Smooth muscle cell (in vitro differentiated cells): ENCODE results near the gene MICU1. TPM values are rescaled to one million over a fixed set of nuclear protein-coding genes. Genes with fewer than 3 reads are reported as not detected.

Experiments used
- DNase-seq: peaks from one replicate; lab custom pipeline; 2025; ENCODE audit not compliant: unreplicated experiment; lab: John Stamatoyannopoulos, UW
- H2AFZ ChIP-seq: fragments of 200-600 bp; sonication (generic); 2 replicates; pipeline ENCODE4 v1.6.0; 2016; ENCODE audit warnings: antibody characterized with exemption, low read depth, mild to moderate bottlenecking
- H3F3A ChIP-seq: fragments of 200-600 bp; sonication (generic); 2 replicates; pipeline ENCODE4 v1.6.0; 2017; ENCODE audit warnings: antibody characterized with exemption, low read depth
- H3K27ac ChIP-seq: fragments of 200-600 bp; sonication (generic); 2 replicates; pipeline ENCODE4 v1.5.1; 2016; ENCODE audit warnings: low read depth, mild to moderate bottlenecking
- H3K27me3 ChIP-seq: fragments of 200-600 bp; sonication (generic); 2 replicates; pipeline ENCODE4 v1.6.1; 2016; ENCODE audit warnings: low read depth, mild to moderate bottlenecking
- H3K36me3 ChIP-seq: fragments of 200-600 bp; sonication (generic); 2 replicates; pipeline ENCODE4 v1.5.1; 2016; ENCODE audit warnings: low read depth
- H3K4me1 ChIP-seq: fragments of 200-600 bp; sonication (generic); 2 replicates; pipeline ENCODE4 v1.5.1; 2016; ENCODE audit warnings: low read depth
- H3K4me2 ChIP-seq: fragments of 200-600 bp; sonication (generic); 2 replicates; pipeline ENCODE4 v1.6.0; 2016; ENCODE audit warnings: mild to moderate bottlenecking
- H3K4me3 ChIP-seq: fragments of 200-600 bp; sonication (generic); 2 replicates; pipeline ENCODE4 v1.5.1; 2016; ENCODE audit warnings: mild to moderate bottlenecking
- H3K79me2 ChIP-seq: fragments of 200-600 bp; sonication (generic); 2 replicates; pipeline ENCODE4 v1.6.0; 2016; ENCODE audit warnings: low read depth, mild to moderate bottlenecking
- H3K9ac ChIP-seq: fragments of 200-600 bp; sonication (generic); 2 replicates; pipeline ENCODE4 v1.6.0; 2016; ENCODE audit warnings: low read depth
- H3K9me3 ChIP-seq: fragments of 200-600 bp; sonication (generic); replicated peaks from 2 replicates; pipeline ENCODE4 v1.5.1; 2016; ENCODE audit warnings: low read depth
- H4K20me1 ChIP-seq: fragments of 200-600 bp; sonication (generic); 2 replicates; pipeline ENCODE4 v1.6.0; 2016; ENCODE audit warnings: low read depth
- WGBS: methylation state at CpG from one replicate; pipeline ENCODE4 v1.1.7; 2016; ENCODE audit warnings: low lambda C conversion rate; 5-methylcytosine and 5-hydroxymethylcytosine counted together
- polyA plus RNA-seq: library from polyadenylated mRNA; unstranded; fragments of >200 nt; fragmentation: Nextera tagmentation; extraction: Ambion mirVana; gene quantifications from 2 replicates; pipeline ENCODE4 v1.2.1, GENCODE V29; 2016
- total RNA-seq: library from RNA; depleted of rRNA; stranded (reverse); fragments of >200 nt; gene quantifications from 2 replicates; pipeline ENCODE4 v1.2.3, GENCODE V29; 2014
- TF ChIP-seq, protein P1 (sequence below): fragments of 200-600 bp; sonication (generic); IDR thresholded peaks from 2 replicates; pipeline ENCODE4 v1.5.1; 2017; ENCODE audit warnings: borderline replicate concordance, mild to moderate bottlenecking, antibody characterized with exemption; ENCODE audit not compliant: insufficient read depth, poor library complexity, severe bottlenecking

The MICU1 gene
- total and polyA plus RNA-seq, 2 experiments from 2014 or later, result 35.0 to 35.1 TPM

DNA sequence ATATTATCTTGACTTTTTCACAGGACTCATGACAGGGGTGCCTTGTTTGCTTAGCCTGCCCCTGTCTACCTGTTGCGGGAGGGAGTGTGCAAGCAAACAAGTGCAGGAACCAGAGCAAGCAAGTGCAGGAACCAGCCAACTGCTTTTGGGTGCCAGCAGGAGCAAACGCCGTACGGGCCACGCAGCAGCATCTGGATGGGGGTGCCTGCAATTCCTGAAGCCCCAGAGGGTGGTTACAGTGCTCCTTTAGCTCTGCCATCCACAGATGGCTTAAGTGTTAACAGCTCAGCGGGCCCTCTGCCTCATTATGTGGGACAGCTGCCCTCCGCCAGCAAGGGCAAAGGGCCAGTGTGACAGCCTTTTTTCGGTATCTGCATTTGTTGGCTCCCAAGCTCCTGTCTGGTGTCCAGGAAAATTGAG lies 83.5 kb downstream of the MICU1 start:
- DNase-seq, result no peak
- H3F3A ChIP-seq, result no peaks in the 10 kb centered on the region
- no peaks in the 10 kb centered on the region for H3K4me1 ChIP-seq
- H3K4me2 ChIP-seq, result no peak overlapping the region
- no peaks in the 10 kb centered on the region for H3K79me2 ChIP-seq
- TF ChIP-seq, protein P1, sequence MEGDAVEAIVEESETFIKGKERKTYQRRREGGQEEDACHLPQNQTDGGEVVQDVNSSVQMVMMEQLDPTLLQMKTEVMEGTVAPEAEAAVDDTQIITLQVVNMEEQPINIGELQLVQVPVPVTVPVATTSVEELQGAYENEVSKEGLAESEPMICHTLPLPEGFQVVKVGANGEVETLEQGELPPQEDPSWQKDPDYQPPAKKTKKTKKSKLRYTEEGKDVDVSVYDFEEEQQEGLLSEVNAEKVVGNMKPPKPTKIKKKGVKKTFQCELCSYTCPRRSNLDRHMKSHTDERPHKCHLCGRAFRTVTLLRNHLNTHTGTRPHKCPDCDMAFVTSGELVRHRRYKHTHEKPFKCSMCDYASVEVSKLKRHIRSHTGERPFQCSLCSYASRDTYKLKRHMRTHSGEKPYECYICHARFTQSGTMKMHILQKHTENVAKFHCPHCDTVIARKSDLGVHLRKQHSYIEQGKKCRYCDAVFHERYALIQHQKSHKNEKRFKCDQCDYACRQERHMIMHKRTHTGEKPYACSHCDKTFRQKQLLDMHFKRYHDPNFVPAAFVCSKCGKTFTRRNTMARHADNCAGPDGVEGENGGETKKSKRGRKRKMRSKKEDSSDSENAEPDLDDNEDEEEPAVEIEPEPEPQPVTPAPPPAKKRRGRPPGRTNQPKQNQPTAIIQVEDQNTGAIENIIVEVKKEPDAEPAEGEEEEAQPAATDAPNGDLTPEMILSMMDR, result no peak
- H3K9ac ChIP-seq, result no peak overlapping the region
- no peaks in the 10 kb centered on the region for H3K36me3 ChIP-seq
- H3K4me3 ChIP-seq, result no peak overlapping the region
- no peak overlapping the region for H2AFZ ChIP-seq
- H3K27ac ChIP-seq, result no peak overlapping the region
- no peaks in the 10 kb centered on the region for H3K9me3 ChIP-seq
- no peaks in the 10 kb centered on the region for H4K20me1 ChIP-seq
- H3K27me3 ChIP-seq, result no peaks in the 10 kb centered on the region
- 98% methylated on average over 8 of the region's 8 CpGs for WGBS

DNA sequence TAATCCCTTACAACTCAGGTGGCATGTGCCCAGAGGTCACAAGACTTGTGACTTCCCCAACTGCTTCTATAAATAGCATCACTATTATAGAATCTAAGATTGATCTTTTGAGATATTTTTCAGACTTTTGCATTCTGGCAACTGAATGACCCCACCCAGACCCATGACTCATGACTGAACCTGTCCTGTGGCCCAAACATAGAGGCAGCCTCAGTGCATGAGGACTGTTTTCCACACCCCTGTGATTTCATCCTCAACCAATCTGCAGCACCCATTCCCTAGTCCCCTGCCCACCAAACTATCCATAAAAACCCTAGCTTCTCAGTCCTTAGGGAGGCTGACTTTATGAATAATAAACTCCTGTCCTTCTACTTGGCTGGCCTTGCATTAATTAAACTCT lies 84.5 kb downstream of the MICU1 start:
- no peaks in the 10 kb centered on the region for H4K20me1 ChIP-seq
- no peak overlapping the region for H3K27ac ChIP-seq
- no peaks in the 10 kb centered on the region for H3K79me2 ChIP-seq
- H2AFZ ChIP-seq, result no peak overlapping the region
- no peak overlapping the region for H3K9ac ChIP-seq
- no peaks in the 10 kb centered on the region for H3K36me3 ChIP-seq
- H3K4me2 ChIP-seq, result no peak overlapping the region
- H3K4me1 ChIP-seq, result no peaks in the 10 kb centered on the region
- no peaks in the 10 kb centered on the region for H3K27me3 ChIP-seq
- H3K9me3 ChIP-seq, result no peaks in the 10 kb centered on the region
- DNase-seq, result no peak
- TF ChIP-seq, protein P1, result no peak
- H3F3A ChIP-seq, result no peaks in the 10 kb centered on the region
- H3K4me3 ChIP-seq, result no peak overlapping the region

DNA sequence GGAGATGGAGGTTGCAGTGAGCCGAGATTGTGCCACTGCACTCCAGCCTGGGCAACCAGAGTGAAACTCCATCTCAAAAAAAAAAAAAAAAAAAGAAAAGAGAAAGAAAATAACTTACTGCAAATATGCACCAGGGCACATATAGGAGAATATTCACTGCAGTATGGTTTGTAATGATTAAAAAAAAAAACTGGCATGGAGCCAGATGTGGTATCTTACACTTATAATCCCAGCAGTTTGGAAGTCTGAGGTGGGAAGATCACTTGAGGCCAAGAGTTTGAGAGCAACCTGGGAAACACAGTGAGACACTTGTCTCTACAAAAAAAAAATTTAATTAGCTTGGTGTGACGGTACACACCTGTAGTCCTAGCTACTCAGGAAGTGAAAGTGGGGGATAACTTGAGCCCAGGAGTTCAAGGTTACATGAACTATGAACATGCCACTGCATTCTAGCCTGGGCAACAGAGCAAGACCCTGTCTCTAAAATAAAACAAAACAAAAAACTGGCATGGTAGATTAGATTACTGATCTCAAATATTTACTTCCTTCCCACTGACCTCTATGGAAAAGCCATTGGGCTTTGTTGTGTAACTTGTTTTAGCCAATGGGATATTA lies 85.6 kb downstream of the MICU1 start:
- no peak overlapping the region for H3K4me3 ChIP-seq
- no peak for DNase-seq
- no peak overlapping the region for H2AFZ ChIP-seq
- 100% methylated on average over 1 of the region's 2 CpGs for WGBS
- no peaks in the 10 kb centered on the region for H3K79me2 ChIP-seq
- no peak overlapping the region for H3K4me2 ChIP-seq
- H3K9me3 ChIP-seq, result no peaks in the 10 kb centered on the region
- no peak overlapping the region for H3K27ac ChIP-seq
- H3K9ac ChIP-seq, result no peak overlapping the region
- no peaks in the 10 kb centered on the region for H3F3A ChIP-seq
- TF ChIP-seq, protein P1, result no peak
- no peaks in the 10 kb centered on the region for H4K20me1 ChIP-seq
- no peaks in the 10 kb centered on the region for H3K4me1 ChIP-seq
- no peaks in the 10 kb centered on the region for H3K27me3 ChIP-seq
- H3K36me3 ChIP-seq, result no peaks in the 10 kb centered on the region

DNA sequence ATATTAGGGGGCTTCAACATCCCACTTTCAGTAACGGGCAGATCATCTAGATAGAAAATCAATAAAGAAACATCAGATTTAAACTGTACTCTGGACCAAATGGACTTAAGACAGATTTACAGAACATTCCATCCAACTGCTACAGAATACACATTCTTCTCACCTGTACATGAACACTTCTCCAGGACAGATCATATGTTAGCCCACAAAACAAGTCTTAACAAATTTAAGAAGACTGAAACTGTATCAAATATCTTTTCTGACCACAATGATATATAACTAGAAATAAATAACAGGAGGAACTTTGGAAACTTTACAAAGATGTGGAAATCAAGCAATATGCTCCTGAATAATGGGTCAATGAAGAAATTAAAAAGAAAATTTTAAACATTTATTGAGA lies 86.7 kb downstream of the MICU1 start:
- no peak overlapping the region for H2AFZ ChIP-seq
- H3K27ac ChIP-seq, result no peak overlapping the region
- no peak overlapping the region for H3K4me3 ChIP-seq
- WGBS, result 93% methylated on average over 1 of the region's 1 CpG
- H3K36me3 ChIP-seq, result no peaks in the 10 kb centered on the region
- TF ChIP-seq, protein P1, result no peak
- no peak overlapping the region for H3K4me2 ChIP-seq
- DNase-seq, result no peak
- no peaks in the 10 kb centered on the region for H3F3A ChIP-seq
- no peaks in the 10 kb centered on the region for H4K20me1 ChIP-seq
- H3K9ac ChIP-seq, result no peak overlapping the region
- H3K4me1 ChIP-seq, result no peaks in the 10 kb centered on the region
- no peaks in the 10 kb centered on the region for H3K27me3 ChIP-seq
- H3K79me2 ChIP-seq, result no peaks in the 10 kb centered on the region
- no peaks in the 10 kb centered on the region for H3K9me3 ChIP-seq
